Uterus (tissue), 2 donors: ENCODE measurements around the gene UCHL3.

Source experiments
- CTCF ChIP-seq, 4 experiments: fragments of 200-600 bp in 2 of 4; fragments of 450-650 bp in 2 of 4; sonication (generic) in 2 of 4; IDR thresholded peaks; one replicate each; pipeline ENCODE4 v1.5.1; 2016 to 2019; ENCODE audit warnings: antibody characterized with exemption in 4 of 4, mild to moderate bottlenecking in 2 of 4, moderate library complexity in 1 of 4
- POLR2A ChIP-seq, 2 donors: fragments of 450-650 bp; IDR thresholded peaks; one replicate each; pipeline ENCODE4 v1.6.1; 2016; ENCODE audit warnings: antibody characterized with exemption in 2 of 2, mild to moderate bottlenecking in 1 of 2, moderate library complexity in 1 of 2

DNA sequence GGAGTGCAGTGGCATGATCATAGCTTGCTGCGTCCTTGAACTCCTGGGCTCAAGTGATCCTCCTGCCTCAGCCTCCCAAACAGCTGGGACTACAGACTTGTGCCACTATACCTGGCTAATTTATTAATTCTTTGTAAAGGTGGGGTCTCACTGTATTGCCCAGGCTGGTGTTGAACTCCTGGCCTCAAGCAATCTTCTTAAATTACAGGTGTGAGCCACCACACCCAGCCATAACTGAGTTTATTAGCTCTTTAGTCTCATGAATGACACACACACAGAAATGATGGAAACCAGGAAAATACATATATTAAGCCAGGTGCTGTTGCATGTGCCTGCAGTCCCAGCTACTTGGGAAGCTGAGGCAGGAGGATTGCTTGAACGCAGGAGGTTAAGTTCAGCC lies 53.4 kb downstream of the UCHL3 start:
- TF ChIP-seq POLR2A (IDR thresholded peaks at IDR 0.05) (no peak), CTCF (IDR thresholded peaks at IDR 0.05) (no peak)
